Measurements from ENCODE around the gene SLC1A7. TPM values are rescaled to one million over a fixed set of nuclear protein-coding genes. Genes with fewer than 3 reads are reported as not detected.

SLC1A7 gene
- total and polyA plus RNA-seq, 2 of the 13 experiments (the other 11 are each of a cell fraction or from before 2014, with no cell fraction given): 0.04 to 2.0 TPM

DNA sequence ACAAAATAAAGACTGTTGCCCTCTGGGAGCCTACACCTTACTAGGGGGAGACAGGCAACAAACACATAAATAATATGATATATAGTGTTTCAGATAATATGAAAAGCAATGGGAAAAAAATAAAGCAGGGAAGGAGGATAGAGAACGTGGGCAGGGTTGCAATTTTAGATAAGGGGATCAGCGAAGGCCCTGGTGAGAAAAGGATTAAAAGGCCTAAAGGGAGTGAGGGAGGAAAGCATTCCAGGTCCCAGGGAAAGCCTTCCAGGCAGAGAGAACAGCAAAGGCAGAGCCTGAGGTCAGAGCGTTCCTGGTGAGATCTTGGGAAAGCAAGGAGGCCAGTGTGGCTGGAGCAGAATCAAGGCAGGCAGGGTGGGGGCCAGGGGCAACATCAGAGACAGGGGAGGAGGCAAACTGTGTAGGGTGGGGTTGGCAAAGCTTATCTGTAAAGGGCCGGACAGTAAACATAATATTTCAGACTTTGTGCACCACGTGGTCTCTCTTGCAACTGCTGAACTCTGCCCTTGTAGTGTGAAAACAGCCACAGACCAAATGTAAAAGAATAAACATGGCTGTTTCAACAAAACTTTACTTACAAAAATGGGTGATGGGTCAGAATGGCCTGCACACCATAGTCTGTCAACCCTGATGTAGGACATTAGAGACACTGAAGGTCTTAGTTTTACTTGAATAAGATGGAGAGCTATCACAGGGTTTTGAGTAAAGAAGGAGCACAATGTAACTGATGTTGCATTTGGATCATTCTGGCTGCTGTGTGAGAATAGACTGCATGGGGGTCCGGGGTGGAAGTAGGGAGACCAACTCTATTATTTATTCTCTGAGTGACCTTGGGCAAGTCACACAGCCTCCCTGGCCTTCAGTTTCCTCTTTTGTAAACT, 40.9 kb upstream of the SLC1A7 start (continued):
- TF ChIP-seq TCF12 (IDR thresholded peaks at IDR 0.05): no peak
- TF ChIP-seq TCF12 (CRISPR knock-in tag; IDR thresholded peaks at IDR 0.05): peak; percentile 79
- TF ChIP-seq ZNF253 (CRISPR knock-in tag; IDR thresholded peaks at IDR 0.05; ENCODE audit: borderline replicate concordance): no peak
- no peak for TF ChIP-seq ZNF138 (CRISPR knock-in tag; IDR thresholded peaks at IDR 0.05; ENCODE audit: low read depth)
- peak; percentile 96 for TF ChIP-seq MIER3 (CRISPR knock-in tag; IDR thresholded peaks at IDR 0.05; ENCODE audit: borderline replicate concordance)
- TF ChIP-seq NONO (IDR thresholded peaks at IDR 0.05): no peak
- peak; percentile 79 for TF ChIP-seq NONO (CRISPR knock-in tag; conservative IDR thresholded peaks at IDR 0.05)
- no peak for TF ChIP-seq ZNF879 (CRISPR knock-in tag; IDR thresholded peaks at IDR 0.05)
- TF ChIP-seq MXD4 (CRISPR knock-in tag; IDR thresholded peaks at IDR 0.05): 0 out of 2 replicates have a peak, but pooled peaks have one; percentile 56
- TF ChIP-seq, protein P1, sequence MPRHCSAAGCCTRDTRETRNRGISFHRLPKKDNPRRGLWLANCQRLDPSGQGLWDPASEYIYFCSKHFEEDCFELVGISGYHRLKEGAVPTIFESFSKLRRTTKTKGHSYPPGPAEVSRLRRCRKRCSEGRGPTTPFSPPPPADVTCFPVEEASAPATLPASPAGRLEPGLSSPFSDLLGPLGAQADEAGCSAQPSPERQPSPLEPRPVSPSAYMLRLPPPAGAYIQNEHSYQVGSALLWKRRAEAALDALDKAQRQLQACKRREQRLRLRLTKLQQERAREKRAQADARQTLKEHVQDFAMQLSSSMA (CRISPR knock-in tag; IDR thresholded peaks at IDR 0.05): no peak
- TF ChIP-seq ZFP37 (CRISPR knock-in tag; IDR thresholded peaks at IDR 0.05; ENCODE audit: borderline replicate concordance): no peak; the same call in 1 of the 2 replicates
- TF ChIP-seq PTBP1 (IDR thresholded peaks at IDR 0.05; ENCODE audit: low read depth, low read length, poor library complexity, severe bottlenecking): no peak
- no peak for TF ChIP-seq DNMT1 (CRISPR knock-in tag; IDR thresholded peaks at IDR 0.05)
- TF ChIP-seq, protein P2, sequence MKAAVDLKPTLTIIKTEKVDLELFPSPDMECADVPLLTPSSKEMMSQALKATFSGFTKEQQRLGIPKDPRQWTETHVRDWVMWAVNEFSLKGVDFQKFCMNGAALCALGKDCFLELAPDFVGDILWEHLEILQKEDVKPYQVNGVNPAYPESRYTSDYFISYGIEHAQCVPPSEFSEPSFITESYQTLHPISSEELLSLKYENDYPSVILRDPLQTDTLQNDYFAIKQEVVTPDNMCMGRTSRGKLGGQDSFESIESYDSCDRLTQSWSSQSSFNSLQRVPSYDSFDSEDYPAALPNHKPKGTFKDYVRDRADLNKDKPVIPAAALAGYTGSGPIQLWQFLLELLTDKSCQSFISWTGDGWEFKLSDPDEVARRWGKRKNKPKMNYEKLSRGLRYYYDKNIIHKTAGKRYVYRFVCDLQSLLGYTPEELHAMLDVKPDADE (CRISPR knock-in tag; IDR thresholded peaks at IDR 0.05): no peak
- TF ChIP-seq ZNF564 (CRISPR knock-in tag; IDR thresholded peaks at IDR 0.05): peak; percentile 54; the same call in 1 of the 2 replicates
- no peak for TF ChIP-seq ZNF569 (CRISPR knock-in tag; IDR thresholded peaks at IDR 0.05; ENCODE audit: borderline replicate concordance)
- TF ChIP-seq CBX2 (IDR thresholded peaks at IDR 0.05; ENCODE audit: low read depth, low read length): no peak
- no peak for TF ChIP-seq CBX2 (CRISPR knock-in tag; IDR thresholded peaks at IDR 0.05; ENCODE audit: low read depth)
- peak; percentile 23; the same call in 1 of the 2 replicates for TF ChIP-seq CREB1 (IDR thresholded peaks at IDR 0.05)
- peak; percentile 89; the same call in 1 of the 2 replicates for TF ChIP-seq CREB1 (CRISPR knock-in tag; IDR thresholded peaks at IDR 0.05)
- TF ChIP-seq ZNF33B (CRISPR knock-in tag; IDR thresholded peaks at IDR 0.05): no peak
- no peak for TF ChIP-seq TGIF2 (CRISPR knock-in tag; IDR thresholded peaks at IDR 0.05)
- TF ChIP-seq ZNF430 (CRISPR knock-in tag; IDR thresholded peaks at IDR 0.05): peak; percentile 32; the same call in 1 of the 2 replicates
- peak; percentile 80; the same call in 1 of the 2 replicates for TF ChIP-seq THAP11 (CRISPR knock-in tag; IDR thresholded peaks at IDR 0.05)
- TF ChIP-seq JARID2 (CRISPR knock-in tag; IDR thresholded peaks at IDR 0.05; ENCODE audit: insufficient replicate concordance): no peak
- TF ChIP-seq JUND (CRISPR knock-in tag; IDR thresholded peaks at IDR 0.05): peak; percentile 26
- peak; percentile 78 for TF ChIP-seq FOXA1 (IDR thresholded peaks at IDR 0.05)
- TF ChIP-seq FOXA1 (CRISPR knock-in tag; IDR thresholded peaks at IDR 0.05): peak; percentile 95
- no peak for TF ChIP-seq ZNF326 (CRISPR knock-in tag; IDR thresholded peaks at IDR 0.05; ENCODE audit: borderline replicate concordance)
- TF ChIP-seq NRL (CRISPR knock-in tag; IDR thresholded peaks at IDR 0.05; ENCODE audit: borderline replicate concordance): no peak
- TF ChIP-seq BCL6 (CRISPR knock-in tag; IDR thresholded peaks at IDR 0.05): peak; percentile 87
- peak; percentile 56; the same call in 1 of the 2 replicates for TF ChIP-seq CBX5 (CRISPR knock-in tag; IDR thresholded peaks at IDR 0.05; ENCODE audit: borderline replicate concordance)
- TF ChIP-seq TAF15 (IDR thresholded peaks at IDR 0.05; ENCODE audit: low read depth, low read length, poor library complexity, severe bottlenecking): no peak

All from HepG2 (cell line).